ENCODE measurements around the gene PWWP2A. TPM values are rescaled to one million over a fixed set of nuclear protein-coding genes. Genes with fewer than 3 reads are reported as not detected.

Gene PWWP2A
- total RNA-seq, 1 experiment from 2014 or later: 14.7 TPM

GRCh38 chr5:160088805-160089204, 30.4 kb downstream of the PWWP2A start:
- BruUV-seq (replicated peaks): no TSS peak
- no peak for ATAC-seq
- RAD21 ChIA-PET (ENCODE audit: low non-redundant PET in 1 of 2, low total read pairs in 2 of 2, uncharacterized antibody in 2 of 2, unreplicated experiment in 2 of 2): interaction anchor here in 1 of 2 experiments (0.6 kb wide), 1 partner anchor 8 kb away, joined by 6 read pairs; no protein-coding TSS in a partner anchor
- H2AFZ ChIP-seq (ENCODE audit: low read depth, low read length, poor library complexity, severe bottlenecking): no peak overlapping the region
- no peaks in the 10 kb centered on the region for H3K27me3 ChIP-seq (ENCODE audit: insufficient read depth, low read length)
- H4K20me1 ChIP-seq (ENCODE audit: insufficient read depth): 0 out of 2 replicates have a peak, but pooled peaks cover 6% of the 10 kb centered on the region
- POLR2A ChIA-PET: no interaction called here
- H3K9ac ChIP-seq (ENCODE audit: low read length): no peak overlapping the region
- no peak overlapping the region for H3K4me2 ChIP-seq (ENCODE audit: low read length)
- H3K9me3 ChIP-seq (ENCODE audit: control insufficient read depth in 1 of 2, insufficient read depth in 1 of 2, low read depth in 1 of 2, low read length in 2 of 2): no peaks in the 10 kb centered on the region
- intact Hi-C loops (cut with micrococcal nuclease): no loop called here
- H3K4me3 ChIP-seq (replicated peaks in 1 of 2; ENCODE audit: low read depth in 1 of 2, low read length in 2 of 2): no peak overlapping the region
- CTCF ChIA-PET: no interaction called here
- H3K9me2 ChIP-seq (ENCODE audit: insufficient read depth): no peaks in the 10 kb centered on the region
- no peaks in the 10 kb centered on the region for H3K4me1 ChIP-seq (ENCODE audit: control insufficient read depth in 1 of 2, insufficient read depth in 2 of 2, low read length in 2 of 2)
- DNase-seq (ENCODE audit: low read depth, low spot score): no peak
- H3K36me3 ChIP-seq (ENCODE audit: control insufficient read depth in 1 of 2, insufficient read depth in 2 of 2, low read length in 2 of 2): peaks cover 11 to 13% of the 10 kb centered on the region in 2 experiments; a peak in 2 of 4 replicates
- no peak overlapping the region for H3K27ac ChIP-seq (ENCODE audit: low read depth, low read length)
- no peak for TF ChIP-seq EZH2 (IDR thresholded peaks at IDR 0.05)
- TF ChIP-seq TCF7L2 (IDR thresholded peaks at IDR 0.05; ENCODE audit: borderline replicate concordance, extremely low read depth, insufficient read depth, insufficient read length): no peak
- TF ChIP-seq ELF1 (IDR thresholded peaks at IDR 0.05; ENCODE audit: borderline replicate concordance, low read depth): no peak
- no peak for TF ChIP-seq FOSL1 (IDR thresholded peaks at IDR 0.05; ENCODE audit: low read depth)
- TF ChIP-seq POLR2AphosphoS5 (IDR thresholded peaks at IDR 0.05; ENCODE audit: low read depth, low read length): no peak
- no peak for TF ChIP-seq ZBTB33 (IDR thresholded peaks at IDR 0.05; ENCODE audit: extremely low read depth, insufficient replicate concordance, low read length)
- TF ChIP-seq SP1 (IDR thresholded peaks at IDR 0.05; ENCODE audit: low read depth): no peak
- H3K79me2 ChIP-seq (ENCODE audit: insufficient read depth, low read length): no peaks in the 10 kb centered on the region

GRCh38 chr5:160087199-160087598, 32.1 kb downstream of the PWWP2A start:
- H3K9ac ChIP-seq (ENCODE audit: low read length): no peak overlapping the region
- intact Hi-C loops (cut with micrococcal nuclease): no loop called here
- peaks cover 0 to 6% of the 10 kb centered on the region in 2 experiments; a peak in 1 of 4 replicates for H3K36me3 ChIP-seq (ENCODE audit: control insufficient read depth in 1 of 2, insufficient read depth in 2 of 2, low read length in 2 of 2)
- H3K79me2 ChIP-seq (ENCODE audit: insufficient read depth, low read length): no peaks in the 10 kb centered on the region
- H3K4me2 ChIP-seq (ENCODE audit: low read length): no peak overlapping the region
- 0 out of 2 replicates have a peak, but pooled peaks cover 6% of the 10 kb centered on the region for H4K20me1 ChIP-seq (ENCODE audit: insufficient read depth)
- TF ChIP-seq CTCF (IDR thresholded peaks at IDR 0.05 in 2 of 3, conservative IDR thresholded peaks at IDR 0.05 in 1 of 3; ENCODE audit: borderline replicate concordance in 1 of 3, insufficient read depth in 1 of 3, low read depth in 2 of 3, low read length in 2 of 3) (no peak), RAD21 (IDR thresholded peaks at IDR 0.05; ENCODE audit: low read depth) (no peak), POLR2A (IDR thresholded peaks at IDR 0.05; ENCODE audit: borderline replicate concordance, extremely low read depth, insufficient read depth, insufficient read length) (no peak), EZH2phosphoT487 (IDR thresholded peaks at IDR 0.05; ENCODE audit: borderline replicate concordance) (no peak), CEBPB (IDR thresholded peaks at IDR 0.05; ENCODE audit: low read depth) (no peak), ELF1 (IDR thresholded peaks at IDR 0.05; ENCODE audit: borderline replicate concordance, low read depth) (no peak), POLR2AphosphoS5 (IDR thresholded peaks at IDR 0.05; ENCODE audit: low read depth, low read length) (no peak), SRF (IDR thresholded peaks at IDR 0.05; ENCODE audit: low read depth) (no peak), FOSL1 (IDR thresholded peaks at IDR 0.05; ENCODE audit: low read depth) (no peak), YY1 (IDR thresholded peaks at IDR 0.05; ENCODE audit: extremely low read depth, insufficient replicate concordance, low read depth, low read length) (no peak), MAX (IDR thresholded peaks at IDR 0.05) (no peak), EZH2 (IDR thresholded peaks at IDR 0.05) (no peak)
- no peak overlapping the region for H3K27ac ChIP-seq (ENCODE audit: low read depth, low read length)
- ChIA-PET CTCF (interaction anchor here (1.3 kb wide), 1 partner anchor 304 kb away, joined by 3 read pairs; no protein-coding TSS in a partner anchor), POLR2A (no interaction called here), RAD21 (ENCODE audit: low non-redundant PET in 1 of 2, low total read pairs in 2 of 2, uncharacterized antibody in 2 of 2, unreplicated experiment in 2 of 2) (no interaction called here)
- H3K9me3 ChIP-seq (ENCODE audit: control insufficient read depth in 1 of 2, insufficient read depth in 1 of 2, low read depth in 1 of 2, low read length in 2 of 2): no peaks in the 10 kb centered on the region
- no TSS peak for BruUV-seq (replicated peaks)
- no peak for DNase-seq (ENCODE audit: low read depth, low spot score)
- no peak overlapping the region for H3K4me3 ChIP-seq (replicated peaks in 1 of 2; ENCODE audit: low read depth in 1 of 2, low read length in 2 of 2)
- H3K4me1 ChIP-seq (ENCODE audit: control insufficient read depth in 1 of 2, insufficient read depth in 2 of 2, low read length in 2 of 2): peaks cover 0 to 12% of the 10 kb centered on the region in 2 experiments; a peak in 2 of 4 replicates
- H3K9me2 ChIP-seq (ENCODE audit: insufficient read depth): no peaks in the 10 kb centered on the region
- H2AFZ ChIP-seq (ENCODE audit: low read depth, low read length, poor library complexity, severe bottlenecking): no peak overlapping the region
- ATAC-seq: no peak
- no peaks in the 10 kb centered on the region for H3K27me3 ChIP-seq (ENCODE audit: insufficient read depth, low read length)

Data from HCT116 (cell line).